GM11168 (cell line): ENCODE measurements around the gene TAOK3.

ENCODE experiments used
- in situ Hi-C: fragments of 300-500 bp; cut with MboI; formaldehyde crosslinking; loops from one replicate; pipeline ENCODE4 v1.12.0; 2022; ENCODE audit warnings: low sequenced_read_pairs; ENCODE audit not compliant: unreplicated experiment

The TAOK3 gene

DNA sequence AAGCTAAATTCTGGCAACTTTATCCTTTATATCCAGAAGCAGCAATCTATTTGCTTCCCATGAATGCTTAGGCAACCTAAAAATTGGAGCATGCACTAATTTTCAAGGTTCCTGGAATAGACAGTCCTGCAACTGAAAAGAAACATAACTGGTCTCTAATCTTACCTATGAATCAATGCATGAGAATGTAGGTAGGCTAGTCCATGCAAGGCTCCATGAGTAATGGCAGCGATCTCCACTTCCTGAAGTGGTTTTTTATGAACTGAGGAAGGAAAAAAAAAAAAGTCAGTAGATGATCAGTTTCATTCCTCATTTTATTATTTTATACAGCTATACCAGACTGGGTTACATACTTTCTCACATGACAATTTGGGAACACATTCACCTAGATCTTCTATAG is 134.8 kb downstream of the TAOK3 start:
- in situ Hi-C loops = no loop called here

DNA sequence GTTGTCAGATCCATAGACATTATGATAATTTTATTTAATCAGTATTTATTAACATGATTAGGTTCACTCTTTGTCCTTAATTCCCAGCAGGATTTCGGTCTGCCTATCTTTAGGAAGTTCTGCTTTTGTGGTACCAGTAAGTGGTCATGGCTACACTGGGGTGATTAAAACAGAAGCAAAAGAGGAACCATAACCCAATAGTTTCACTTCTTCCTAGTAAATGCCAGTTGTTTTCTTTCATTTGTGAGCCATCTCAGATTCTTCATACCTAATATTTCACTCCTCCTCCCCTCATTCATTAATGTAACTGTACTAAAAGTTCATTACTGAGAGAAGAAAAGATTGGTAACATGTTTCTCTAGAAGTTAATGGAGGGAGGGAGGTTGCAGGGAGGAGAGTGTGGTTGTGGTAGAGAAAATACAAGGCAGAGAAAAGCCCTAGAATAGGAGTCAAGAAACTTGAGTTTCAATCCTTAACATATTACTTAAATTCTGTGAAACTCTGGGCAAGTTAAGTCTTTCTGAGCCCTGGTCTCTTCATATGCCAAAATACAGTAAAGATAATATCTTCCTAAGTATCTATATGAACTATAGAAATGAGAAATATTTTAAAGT is 135.5 kb downstream of the TAOK3 start:
- in situ Hi-C loops = no loop called here

GRCh38 chr12:118220702-118221101 is 152.0 kb downstream of the TAOK3 start:
- in situ Hi-C loops = no loop called here

GRCh38 chr12:118219772-118220171 is 152.9 kb downstream of the TAOK3 start:
- in situ Hi-C loops = no loop called here

DNA sequence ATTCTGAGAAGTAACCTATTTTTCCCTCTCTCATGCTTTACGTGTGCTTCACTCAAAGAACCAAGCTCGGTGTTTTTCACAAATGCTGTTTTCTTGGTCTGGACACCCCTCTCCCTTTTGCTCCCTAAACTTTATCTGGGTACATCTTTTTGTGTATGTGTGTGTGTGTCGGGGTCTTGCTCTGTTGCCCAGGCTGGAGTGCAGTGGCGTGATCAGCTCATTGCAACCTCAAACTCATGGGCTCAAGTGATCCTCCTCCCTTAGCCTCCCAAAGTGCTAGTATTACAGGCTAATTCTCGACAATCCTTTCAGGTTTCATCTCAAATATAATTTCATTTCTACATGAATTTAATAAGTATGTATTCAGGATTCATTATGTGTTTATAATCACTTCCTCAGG is 153.6 kb downstream of the TAOK3 start:
- in situ Hi-C loops = no loop called here

- in situ Hi-C loops = no loop called here
These were observed 159.3 kb downstream of the TAOK3 start for GRCh38 chr12:118213452-118213851.

DNA sequence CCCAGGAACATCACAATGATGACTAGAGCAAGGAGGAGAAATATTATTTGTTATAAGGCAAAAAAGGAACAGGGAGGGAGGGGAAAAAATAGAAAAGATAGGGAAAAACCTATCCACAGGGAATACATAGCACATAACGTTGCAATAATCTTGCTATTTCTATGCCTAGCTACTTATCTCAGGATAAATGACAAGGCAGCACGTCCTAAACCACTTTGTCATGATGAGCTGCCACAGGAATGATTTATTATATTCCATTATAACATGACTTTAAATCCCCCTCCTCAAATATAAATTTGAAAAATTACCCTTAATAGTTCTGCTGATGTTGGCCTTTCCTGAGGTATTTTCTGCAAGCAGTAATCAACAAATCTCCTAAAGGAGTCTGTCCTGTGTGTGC is 160.1 kb downstream of the TAOK3 start:
- in situ Hi-C loops = no loop called here

DNA sequence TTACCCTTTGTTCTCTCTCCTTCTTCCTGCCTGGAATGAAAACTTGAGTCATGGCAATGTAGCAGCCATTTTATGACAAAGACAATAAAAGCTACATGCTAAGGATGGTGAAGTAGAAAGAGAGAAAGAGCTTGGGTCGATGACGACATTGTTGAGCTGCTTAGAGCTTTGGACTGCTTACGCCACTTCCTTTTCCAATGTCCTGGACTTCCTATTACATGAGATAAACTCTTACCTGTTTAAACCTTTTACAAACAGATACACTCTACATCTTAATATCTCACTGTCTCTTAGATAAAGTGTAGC is 166.6 kb downstream of the TAOK3 start:
- in situ Hi-C loops = no loop called here

- in situ Hi-C loops = no loop called here
These were observed 178.7 kb downstream of the TAOK3 start for GRCh38 chr12:118193958-118194357.

DNA sequence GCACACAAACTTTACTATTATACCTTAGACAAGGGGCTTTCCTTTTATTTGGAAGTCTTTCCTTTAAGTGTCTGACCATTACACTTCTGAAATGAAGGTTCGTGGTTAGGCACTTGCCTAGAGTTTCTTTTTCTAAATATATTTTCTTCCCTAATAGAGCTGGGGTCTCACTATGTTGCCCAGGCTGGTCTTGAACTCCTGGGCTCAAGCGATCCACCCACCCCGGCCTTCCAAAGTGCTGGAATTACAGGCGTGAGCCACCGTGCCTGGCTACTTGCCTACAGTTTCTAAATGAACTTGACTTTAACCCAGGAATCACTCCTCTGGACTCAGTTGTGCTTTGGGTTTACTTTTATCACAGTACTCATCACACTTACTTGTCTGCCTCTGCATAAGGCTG is 179.2 kb downstream of the TAOK3 start:
- in situ Hi-C loops = no loop called here

- in situ Hi-C loops = no loop called here
These were observed 182.4 kb downstream of the TAOK3 start for GRCh38 chr12:118190266-118190665.

- in situ Hi-C loops = no loop called here
These were observed 182.9 kb downstream of the TAOK3 start for GRCh38 chr12:118189741-118190191.

- in situ Hi-C loops = no loop called here
These were observed 183.9 kb downstream of the TAOK3 start for GRCh38 chr12:118188690-118189371.

GRCh38 chr12:118187751-118188435 is 184.8 kb downstream of the TAOK3 start:
- in situ Hi-C loops = no loop called here

DNA sequence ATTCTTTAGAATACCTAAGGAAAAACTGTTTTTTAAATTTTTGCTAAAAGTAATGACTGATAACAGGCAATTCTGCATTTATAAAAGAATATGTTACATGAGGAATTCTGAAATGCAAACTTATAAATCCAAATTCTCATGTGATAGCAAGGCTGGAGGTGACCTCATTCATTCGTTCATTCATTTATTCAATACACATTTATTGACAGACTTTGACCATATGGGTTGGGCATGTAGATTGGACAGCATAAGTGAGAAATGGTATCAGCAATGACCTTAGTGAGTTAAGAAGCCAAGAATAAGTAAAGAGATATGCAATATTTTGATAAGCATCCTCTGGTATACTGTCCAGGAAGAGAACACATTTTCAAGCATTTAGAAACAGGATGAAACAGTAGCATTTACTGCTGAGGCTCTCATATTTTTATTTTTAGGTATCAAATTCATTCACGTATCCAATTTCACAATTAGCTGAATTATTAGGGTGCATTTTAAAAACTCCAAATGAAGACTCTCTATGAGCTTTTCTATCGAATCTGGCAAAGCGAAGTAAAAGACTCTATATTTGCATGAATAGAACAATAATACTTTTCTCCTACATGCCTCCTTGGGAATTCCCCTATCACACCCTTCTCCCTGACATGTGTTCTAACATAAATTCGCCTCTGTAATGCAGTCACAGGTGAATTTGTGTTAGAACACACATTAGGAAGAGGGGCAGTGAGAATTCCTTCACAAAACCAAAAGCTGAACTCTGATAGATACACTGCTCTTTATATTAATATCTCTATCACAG is 186.9 kb downstream of the TAOK3 start:
- in situ Hi-C loops = no loop called here

GRCh38 chr12:118183711-118184110 is 189.0 kb downstream of the TAOK3 start:
- in situ Hi-C loops = no loop called here

DNA sequence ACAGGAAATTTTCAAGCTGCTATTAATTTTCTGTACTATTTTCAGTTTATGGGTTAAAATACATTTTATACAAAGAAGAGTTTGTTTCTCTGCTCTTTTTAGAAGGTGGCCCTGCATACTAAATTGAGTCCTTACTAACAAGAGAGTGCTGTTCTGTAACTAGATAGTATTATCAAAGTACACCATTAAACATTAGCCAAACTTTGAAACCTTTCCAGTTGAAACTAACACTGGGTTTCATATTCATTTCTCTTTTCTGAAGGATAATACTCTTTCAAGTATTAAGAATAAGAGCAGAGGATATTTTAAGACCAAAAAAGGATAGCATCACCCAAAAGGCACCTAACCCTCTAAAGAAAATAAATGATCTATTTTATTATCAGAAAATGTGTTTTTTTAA is 189.6 kb downstream of the TAOK3 start:
- in situ Hi-C loops = no loop called here

GRCh38 chr12:118175823-118176447 is 196.8 kb downstream of the TAOK3 start:
- in situ Hi-C loops = loop anchor here (5.0 kb wide), 1 partner anchor 196 kb away; the partner anchor contains the start of gene TAOK3

DNA sequence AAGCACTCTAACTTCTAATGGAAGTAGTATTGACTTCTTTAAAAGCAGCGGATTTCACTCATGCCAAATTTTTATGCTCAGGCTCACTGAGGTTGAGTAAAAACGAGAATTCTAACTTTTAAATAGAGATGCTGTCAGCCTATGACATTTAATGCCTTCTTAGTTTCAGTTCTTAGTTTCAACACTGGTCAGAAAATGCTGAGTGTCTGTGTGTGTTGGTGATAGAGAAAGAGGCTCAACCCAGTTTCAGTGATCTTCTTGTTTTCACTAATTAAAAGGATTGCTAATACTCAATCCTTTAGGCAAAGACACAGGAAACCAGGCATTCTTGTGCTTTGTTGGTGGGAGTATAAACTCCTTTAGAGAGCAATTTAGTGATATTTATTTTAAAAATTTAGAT is 205.8 kb downstream of the TAOK3 start:
- in situ Hi-C loops = no loop called here

GRCh38 chr12:118164798-118165486 is 207.8 kb downstream of the TAOK3 start:
- in situ Hi-C loops = no loop called here
